ENCODE results near the gene BCKDHB.

BCKDHB gene

DNA sequence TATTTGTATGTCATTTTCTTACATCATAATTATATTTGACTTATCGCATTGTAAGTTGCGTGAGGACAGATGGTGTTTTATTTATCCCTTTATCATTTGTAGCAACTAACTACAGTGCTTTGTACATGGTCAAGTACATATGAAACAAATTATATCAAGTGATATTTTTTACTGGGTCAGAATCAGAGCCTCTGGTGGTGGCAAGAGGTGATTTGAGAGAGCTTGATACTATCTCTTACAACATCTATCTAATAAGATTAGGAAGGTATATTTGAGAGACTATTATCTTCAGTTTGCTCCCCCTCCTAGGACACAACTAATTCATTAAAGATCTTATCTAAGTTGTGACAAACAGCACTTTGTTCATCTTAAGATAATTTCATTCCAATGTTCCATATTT lies 47.7 kb downstream of the BCKDHB start:
- no peak for DNase-seq

- peak; percentile 77 for DNase-seq
These were observed 49.8 kb downstream of the BCKDHB start for GRCh38 chr6:80156221-80156620.

DNA sequence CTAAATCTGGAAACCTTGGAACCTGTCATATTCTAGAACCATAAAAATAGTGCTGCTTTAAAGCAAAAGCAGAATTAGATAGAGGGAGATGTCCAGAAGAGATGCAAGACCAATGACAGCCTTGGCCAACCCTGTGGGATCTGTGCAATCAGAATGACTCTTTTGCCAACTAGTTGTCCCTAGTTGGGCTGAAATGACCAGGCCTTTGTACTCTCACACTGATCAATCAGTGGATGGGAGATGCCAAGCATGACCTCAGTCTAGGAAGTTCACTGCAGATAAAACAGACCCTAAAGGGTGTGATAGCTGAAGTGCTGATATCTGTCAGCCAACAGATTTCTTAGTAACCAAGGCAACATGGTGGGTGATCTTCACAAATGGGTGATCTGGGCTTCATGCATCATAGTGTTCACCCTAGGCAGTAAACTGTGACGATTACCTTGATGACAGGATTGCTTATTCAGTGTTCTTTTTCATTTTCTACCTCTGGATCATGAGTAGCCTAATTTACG lies 52.1 kb downstream of the BCKDHB start:
- peak; percentile 15 for DNase-seq

DNA sequence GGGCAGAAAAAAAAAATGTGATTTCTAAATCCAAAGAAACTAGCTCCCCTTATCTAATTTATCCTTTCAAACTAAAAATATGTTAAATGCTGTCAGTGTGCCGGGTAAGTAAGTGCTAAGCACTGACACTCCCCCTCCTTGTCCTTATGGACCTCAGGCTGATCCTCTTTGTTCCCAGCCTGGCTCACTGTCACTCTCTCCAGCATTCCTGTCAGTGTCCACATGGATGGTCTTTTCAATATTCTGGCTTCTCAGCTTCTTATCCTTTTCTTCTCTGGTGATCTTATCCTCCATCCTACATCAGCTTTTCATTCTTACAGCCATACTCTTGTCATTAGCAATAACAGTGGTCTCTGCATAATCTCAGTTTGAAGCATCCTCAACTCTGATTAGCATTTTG lies 55.0 kb downstream of the BCKDHB start:
- DNase-seq: no peak

DNA sequence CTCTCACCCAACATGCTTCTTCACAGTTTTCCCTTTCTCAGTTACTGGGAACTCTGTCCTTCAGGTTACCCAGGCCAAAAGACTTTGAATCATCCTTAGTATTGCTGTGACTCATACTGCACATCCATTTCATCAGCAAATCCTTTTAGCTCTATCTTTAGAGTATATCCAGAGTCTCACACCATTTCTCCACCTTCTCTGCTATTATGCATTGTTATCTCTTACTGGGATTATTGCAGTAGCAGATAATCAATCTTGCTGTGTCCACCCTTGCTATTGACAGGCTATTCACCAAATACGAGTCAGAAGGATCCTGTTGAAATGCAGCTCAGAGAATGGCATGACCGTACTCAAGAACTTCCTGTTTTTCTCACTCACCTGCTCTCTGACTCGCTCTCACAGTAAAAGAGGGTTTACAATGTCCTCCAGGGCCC lies 57.3 kb downstream of the BCKDHB start:
- peak; percentile 48 for DNase-seq

DNA sequence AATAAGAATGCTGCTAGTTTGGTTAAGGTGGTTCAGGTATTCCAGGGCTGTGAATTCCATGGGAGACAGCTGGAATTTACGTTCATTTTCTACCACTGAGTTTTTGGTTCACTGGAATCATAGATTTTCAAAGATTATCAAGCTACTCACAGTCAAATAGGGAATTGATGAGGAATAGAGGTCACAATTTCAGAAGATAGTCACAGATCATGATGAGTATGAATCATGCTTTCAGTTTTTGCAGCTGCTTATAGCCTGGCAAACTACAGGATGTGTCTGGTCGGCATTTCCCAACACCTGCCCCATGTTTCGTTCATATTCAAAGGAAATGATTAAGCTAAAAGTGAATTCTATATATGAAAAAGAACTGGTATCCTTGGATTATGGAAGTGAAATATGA lies 58.7 kb downstream of the BCKDHB start:
- peak; percentile 67 for DNase-seq

- DNase-seq: no peak
These were observed 59.3 kb downstream of the BCKDHB start for GRCh38 chr6:80165819-80166218.

DNA sequence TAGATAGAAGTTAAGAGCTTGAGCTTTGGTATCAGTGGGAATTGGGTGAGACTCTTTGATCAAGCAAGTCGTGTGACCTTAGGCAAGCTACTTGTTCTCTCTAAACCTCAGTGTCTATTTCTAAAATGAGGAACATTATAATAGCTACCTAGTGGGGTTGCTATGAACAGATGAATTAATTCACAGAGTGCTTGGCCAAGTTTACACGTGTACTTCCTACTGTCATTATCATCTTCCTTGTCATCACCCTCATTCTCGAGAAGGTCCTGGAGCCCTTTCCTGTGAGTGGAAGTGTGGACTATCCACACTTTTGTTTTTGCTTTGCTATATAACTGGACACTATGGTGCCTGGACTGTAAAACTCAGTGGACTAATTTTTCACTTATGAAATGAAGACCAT lies 64.0 kb downstream of the BCKDHB start:
- peak; percentile 13 for DNase-seq

DNA sequence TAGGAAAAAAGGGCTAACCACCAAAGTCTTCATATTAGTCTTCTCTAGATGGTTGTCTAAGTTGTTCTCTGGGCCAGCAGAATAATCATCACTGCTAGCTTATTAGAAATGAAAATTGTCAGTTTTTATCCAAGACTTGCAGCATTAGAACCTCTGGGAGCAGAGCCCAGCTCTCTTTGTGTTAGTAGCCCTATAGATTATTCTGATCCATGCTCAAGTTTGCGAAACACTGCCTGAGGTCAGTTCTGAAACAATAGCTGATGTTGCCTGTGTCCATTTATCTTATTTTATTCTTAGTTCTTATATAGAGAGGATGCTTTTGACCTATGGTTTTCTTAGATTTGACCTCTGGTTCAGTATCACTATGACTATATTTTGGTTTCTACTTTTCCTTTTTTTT lies 66.9 kb downstream of the BCKDHB start:
- no peak for DNase-seq

GRCh38 chr6:80174900-80175572 lies 68.6 kb downstream of the BCKDHB start:
- DNase-seq: peak; percentile 72

DNA sequence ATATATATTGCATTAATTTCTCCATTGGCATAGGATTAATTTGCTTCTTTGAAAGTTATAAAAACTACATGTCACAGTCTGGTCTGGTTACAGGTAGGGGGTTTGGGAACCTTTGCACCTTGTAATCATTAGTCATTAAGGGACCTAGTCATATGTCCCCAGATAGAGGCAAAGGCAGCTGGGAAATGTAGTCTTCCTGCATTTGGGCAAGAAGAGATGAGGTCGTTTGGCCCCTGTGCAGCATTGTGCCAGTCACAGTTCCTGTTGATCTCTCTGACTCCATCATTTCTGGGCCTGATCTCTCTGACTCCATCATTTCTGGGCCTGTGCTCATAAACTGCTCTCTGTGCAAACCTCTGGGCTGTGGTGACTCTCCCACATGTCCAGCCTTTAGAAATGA lies 73.2 kb downstream of the BCKDHB start:
- DNase-seq: peak; percentile 13

DNA sequence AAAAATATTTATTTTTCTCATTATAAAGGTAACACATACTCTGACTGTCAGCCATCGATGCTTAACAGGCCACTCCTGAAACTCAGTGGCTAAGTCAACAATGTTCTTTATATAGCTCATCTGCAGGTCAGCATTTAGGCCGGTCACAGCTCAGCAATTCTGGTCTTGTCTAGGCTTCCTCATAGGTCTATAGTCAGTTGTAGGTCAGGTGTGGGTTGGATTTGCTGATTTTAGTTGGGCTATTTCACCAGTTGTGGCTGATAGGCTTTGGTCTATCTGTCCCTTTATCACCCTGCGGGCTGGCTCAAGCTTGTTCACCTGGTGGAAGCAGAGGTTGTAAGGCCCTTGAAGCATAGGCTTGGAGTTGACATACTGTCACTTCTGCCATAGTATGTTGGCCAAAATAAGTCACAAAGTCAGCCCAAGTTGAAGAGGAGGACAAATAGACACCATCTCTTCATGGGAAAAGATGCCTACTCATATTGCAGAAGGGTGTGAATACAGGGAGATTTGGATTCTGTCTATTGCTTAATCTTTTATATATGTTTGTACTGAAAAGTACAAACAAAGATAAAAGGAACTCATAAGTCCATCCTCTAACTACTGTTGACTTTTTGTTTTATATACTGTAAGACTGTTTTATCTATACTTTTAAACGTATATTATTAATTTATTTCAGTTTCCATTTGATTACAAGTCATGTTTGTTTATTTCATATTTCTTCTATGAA lies 75.0 kb downstream of the BCKDHB start:
- DNase-seq: no peak

GRCh38 chr6:80182308-80182707 lies 75.8 kb downstream of the BCKDHB start:
- DNase-seq: no peak

GRCh38 chr6:80183019-80183795 lies 76.7 kb downstream of the BCKDHB start:
- DNase-seq: no peak

DNA sequence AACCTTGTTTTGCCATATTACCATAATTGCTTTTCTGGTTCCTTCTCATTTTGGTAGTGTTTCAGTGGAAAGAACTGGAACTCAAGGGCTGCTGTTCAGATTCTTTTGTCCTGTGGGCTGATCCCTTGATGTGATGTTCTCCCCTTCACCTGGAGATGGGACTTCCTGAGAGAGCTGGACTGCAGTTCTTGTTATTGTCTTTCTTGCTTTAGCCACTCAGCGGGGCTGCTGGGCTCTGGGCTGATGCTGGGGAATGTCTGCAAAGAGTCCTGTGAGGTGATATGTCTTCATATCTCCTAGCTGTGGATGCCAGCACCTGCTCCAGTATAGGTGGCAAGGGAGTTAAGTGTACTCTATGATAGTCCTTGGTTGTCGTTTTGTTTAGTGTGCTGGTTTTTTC lies 79.0 kb downstream of the BCKDHB start:
- no peak for DNase-seq

DNA sequence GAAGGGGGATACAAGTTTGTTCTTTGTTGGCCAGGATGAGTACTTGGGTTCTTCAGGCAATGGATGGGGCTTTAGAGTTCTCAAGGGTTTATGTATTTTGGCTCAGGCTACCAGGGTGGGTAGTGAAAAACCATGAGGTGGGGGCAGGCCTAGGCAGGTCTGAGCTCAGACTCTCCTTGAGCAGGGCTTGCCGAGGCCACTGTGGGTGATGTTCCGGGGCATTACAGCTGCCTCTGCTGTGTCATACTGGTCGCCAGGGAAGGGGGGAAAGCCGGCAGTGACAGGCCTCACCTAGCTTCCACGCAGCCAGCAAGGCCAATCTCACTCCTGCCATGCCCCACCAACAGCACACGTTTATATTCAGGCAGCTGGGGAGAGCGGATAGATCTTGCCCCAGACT lies 79.6 kb downstream of the BCKDHB start:
- DNase-seq: no peak

- no peak for DNase-seq
These were observed 90.4 kb downstream of the BCKDHB start for GRCh38 chr6:80196906-80197305.

DNA sequence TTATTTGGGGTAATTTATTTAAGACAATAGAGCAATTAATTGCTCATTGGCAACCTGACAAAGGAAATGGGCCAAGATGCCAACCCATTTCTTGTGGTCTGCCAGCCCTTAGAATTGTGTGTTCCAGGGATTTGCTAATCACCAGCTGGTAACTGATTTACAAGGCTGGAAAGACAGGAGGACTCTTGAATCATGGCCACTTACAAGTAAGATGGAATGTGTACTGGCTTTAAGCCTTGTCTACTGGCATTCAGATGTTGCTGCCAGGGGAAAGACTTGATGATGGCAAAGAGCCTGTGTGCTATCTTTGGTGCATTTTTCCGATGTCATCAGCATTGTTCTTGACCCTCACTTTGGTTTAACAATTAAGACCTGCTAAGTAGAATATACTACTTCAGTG lies 91.0 kb downstream of the BCKDHB start:
- no peak for DNase-seq

- no peak for DNase-seq
These were observed 91.5 kb downstream of the BCKDHB start for GRCh38 chr6:80197986-80198385.

- DNase-seq: no peak
These were observed 96.8 kb downstream of the BCKDHB start for GRCh38 chr6:80203283-80203682.

DNA sequence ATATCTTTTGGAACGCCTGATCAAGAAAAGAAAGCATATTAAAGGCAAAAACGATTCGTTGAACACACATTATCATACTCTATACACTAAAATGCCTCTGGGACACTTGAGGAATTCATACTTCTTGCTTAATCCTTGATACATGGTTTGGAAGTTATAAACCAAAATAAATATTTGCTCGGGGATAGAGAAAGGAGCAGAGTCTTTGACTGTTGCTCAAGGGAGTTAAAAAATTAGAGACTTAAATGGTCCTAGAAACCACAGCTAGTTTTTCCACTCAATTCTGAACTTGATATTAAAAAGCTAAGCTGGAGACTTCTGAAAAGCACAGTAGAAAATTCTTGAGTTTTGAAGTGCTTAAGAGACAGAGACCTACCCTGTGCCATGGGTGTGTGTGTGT lies 98.9 kb downstream of the BCKDHB start:
- no peak for DNase-seq

DNA sequence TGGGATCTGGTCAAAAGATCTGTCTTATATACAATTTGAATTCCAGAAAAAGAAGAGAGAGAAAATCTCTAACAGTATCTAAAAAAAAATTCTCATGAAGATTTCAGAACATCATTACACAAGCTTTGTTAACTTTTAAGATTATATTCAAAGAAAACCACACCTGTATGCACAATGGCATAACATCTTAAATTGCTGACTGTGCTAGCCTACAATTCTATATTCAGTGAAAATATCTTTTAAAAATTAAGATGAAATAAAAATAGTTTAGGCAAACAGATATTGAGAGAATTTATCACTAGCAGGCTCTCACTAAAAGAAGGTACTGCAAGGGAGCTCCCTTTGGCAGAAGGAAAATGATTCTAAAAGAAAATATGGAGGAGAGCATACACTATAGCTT lies 100.3 kb downstream of the BCKDHB start:
- no peak for DNase-seq

- peak; percentile 36 for DNase-seq
These were observed 103.0 kb downstream of the BCKDHB start for GRCh38 chr6:80209430-80209829.

GRCh38 chr6:80210618-80211017 lies 104.1 kb downstream of the BCKDHB start:
- no peak for DNase-seq
